Panc1 (cell line): Measurements from ENCODE around the gene WNT3A. TPM values are rescaled to one million over a fixed set of nuclear protein-coding genes. Genes with fewer than 3 reads are reported as not detected.

Source experiments
- ATAC-seq: fragments of 200-7000 bp; cut with Tn5 transposase; 2 replicates; pipeline ENCODE4 v1.9.1; 2020; ENCODE audit warnings: mild to moderate bottlenecking, moderate library complexity
- BruUV-seq: library from RNA; stranded (reverse); fragments of 400-500 nt; replicated peaks from 2 replicates; lab custom pipeline; 2021; lab: Mats Ljungman, UMichigan
- CTCF ChIA-PET: fragments of 300-600 bp; sonication (Branson Sonifier 250); formaldehyde crosslinking; loops from one replicate; lab custom pipeline; 2022; ENCODE audit warnings: antibody characterized with exemption; lab: Charles Lee
- POLR2A ChIA-PET: fragments of 300-600 bp; sonication (Branson Sonifier 250); formaldehyde crosslinking; loops from one replicate; lab custom pipeline; 2022; ENCODE audit warnings: antibody characterized with exemption; lab: Charles Lee
- DNase-seq: peaks from one replicate; pipeline ENCODE4 v3.0.0-alpha.2; 2010; ENCODE audit warnings: low read depth, low spot score
- H3K27ac ChIP-seq: 2 replicates; pipeline ENCODE4 v1.5.1; 2011; ENCODE audit warnings: mild to moderate bottlenecking, low read length, inconsistent platforms
- H3K27me3 ChIP-seq: fragments of 200-500 bp; sonication (Bioruptor generic); 2 replicates; pipeline ENCODE4 v1.6.0; 2014; ENCODE audit warnings: low read length, inconsistent platforms; ENCODE audit not compliant: control insufficient read depth, insufficient read depth
- H3K36me3 ChIP-seq: fragments of 200-500 bp; sonication (Bioruptor generic); 2 replicates; pipeline ENCODE4 v1.5.1; 2014; ENCODE audit warnings: inconsistent platforms, mild to moderate bottlenecking, low read length, moderate library complexity; ENCODE audit not compliant: control insufficient read depth, insufficient read depth
- H3K4me1 ChIP-seq: 2 replicates; pipeline ENCODE4 v1.5.1; 2011; ENCODE audit warnings: inconsistent platforms, mild to moderate bottlenecking, low read length, moderate library complexity; ENCODE audit not compliant: control insufficient read depth, insufficient read depth
- H3K4me3 ChIP-seq, 2 experiments: 2 replicates each; pipeline ENCODE4 v1.5.1; 2011 to 2012; ENCODE audit warnings: low read depth in 2 of 2, low read length in 2 of 2, mild to moderate bottlenecking in 2 of 2, inconsistent platforms in 1 of 2, moderate library complexity in 1 of 2
- H3K9me3 ChIP-seq: fragments of 200-500 bp; sonication (Bioruptor generic); 2 replicates; pipeline ENCODE4 v1.5.1; 2014; ENCODE audit warnings: low read depth, mild to moderate bottlenecking, inconsistent platforms, low read length, moderate library complexity; ENCODE audit not compliant: control insufficient read depth, insufficient read depth
- POLR2AphosphoS5 ChIP-seq: IDR thresholded peaks from 2 replicates; pipeline ENCODE4 v1.6.1; 2012; ENCODE audit warnings: mild to moderate bottlenecking, low read depth, low read length, moderate library complexity
- SIN3A ChIP-seq: IDR thresholded peaks from 2 replicates; pipeline ENCODE4 v1.6.1; 2012; ENCODE audit warnings: low read depth, mild to moderate bottlenecking, low read length, moderate library complexity, borderline replicate concordance; ENCODE audit not compliant: insufficient read depth
- TCF7L2 ChIP-seq: IDR thresholded peaks from 2 replicates; pipeline ENCODE4 v1.6.1; 2011; ENCODE audit warnings: mild to moderate bottlenecking, low read depth, low read length, inconsistent platforms
- in situ Hi-C: cut with HindIII; loops from 2 replicates; pipeline ENCODE4 v1.10.0; 2016; ENCODE audit warnings: low sequenced_read_pairs, low pct_unique_long_range_greater_than_20kb
- intact Hi-C: fragments of 100-400 bp; cut with micrococcal nuclease; formaldehyde crosslinking; loops from one replicate; pipeline ENCODE4 v1.10.0; 2022; ENCODE audit not compliant: unreplicated experiment
- total RNA-seq: library from RNA; stranded (reverse); gene quantifications from one replicate; pipeline ENCODE4 v1.2.1, GENCODE V29; 2021; ENCODE audit not compliant: unreplicated experiment
- TF ChIP-seq, protein P1 (sequence below): fragments of 450-650 bp; IDR thresholded peaks from 2 replicates; pipeline ENCODE4 v1.5.1; 2017; ENCODE audit warnings: mild to moderate bottlenecking
- TF ChIP-seq, protein P2 (sequence below), 2 experiments: IDR thresholded peaks; 2 replicates each; pipeline ENCODE4 v1.6.1; 2011 to 2012; ENCODE audit warnings: low read depth in 2 of 2, control low read depth in 1 of 2, low read length in 1 of 2, mild to moderate bottlenecking in 1 of 2, moderate library complexity in 1 of 2; ENCODE audit not compliant: insufficient read depth in 1 of 2

WNT3A gene
- total RNA-seq, 1 experiment from 2014 or later = not detected

DNA sequence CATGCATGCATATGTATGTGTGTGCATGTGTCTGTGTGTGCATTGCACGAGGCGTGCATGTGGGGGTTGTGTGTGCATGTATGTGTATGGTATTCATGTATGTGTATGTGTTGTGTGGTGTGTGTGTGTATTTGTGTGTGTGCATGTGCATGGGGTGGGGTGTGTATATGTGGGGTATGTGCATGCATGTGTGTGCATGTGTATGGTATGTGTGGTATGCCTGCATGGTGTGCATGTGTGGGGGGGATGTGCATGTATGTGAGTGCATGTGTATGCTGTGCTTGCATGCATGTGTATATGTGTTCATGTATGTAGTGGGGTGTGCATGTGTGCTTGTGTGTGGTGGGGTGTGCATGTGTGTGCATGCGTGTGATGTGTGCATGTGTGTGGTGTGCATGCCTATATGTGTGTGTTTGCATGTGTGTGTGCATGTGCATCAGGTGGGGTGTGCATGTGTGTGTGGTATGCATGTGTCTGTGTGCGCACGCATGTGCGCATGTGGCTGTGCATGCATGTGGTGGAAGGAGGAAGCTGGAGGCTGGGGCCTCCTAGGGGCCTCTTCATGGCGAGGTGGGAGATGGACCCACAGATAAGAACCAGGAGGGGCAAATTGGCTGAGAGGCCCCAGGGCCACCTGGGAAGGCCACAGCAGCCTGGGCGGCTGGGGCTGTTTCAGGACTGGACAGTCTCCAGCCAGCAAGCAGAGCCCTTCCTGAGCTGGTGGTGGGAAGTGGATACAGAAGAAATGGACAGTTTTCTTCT, 39.8 kb downstream of the WNT3A start:
- no TSS peak for BruUV-seq
- no peaks in the 10 kb centered on the region for H3K27me3 ChIP-seq
- H3K9me3 ChIP-seq = no peaks in the 10 kb centered on the region
- in situ Hi-C loops = no loop called here
- no peak overlapping the region for H3K4me3 ChIP-seq
- ChIA-PET POLR2A (no interaction called here), CTCF (interaction anchor here (0.6 kb wide), 1 partner anchor 108 kb away, joined by 3 read pairs; no protein-coding TSS in a partner anchor)
- no peak overlapping the region for H3K27ac ChIP-seq
- DNase-seq (no peak), ATAC-seq (no peak)
- TF ChIP-seq, protein P1, sequence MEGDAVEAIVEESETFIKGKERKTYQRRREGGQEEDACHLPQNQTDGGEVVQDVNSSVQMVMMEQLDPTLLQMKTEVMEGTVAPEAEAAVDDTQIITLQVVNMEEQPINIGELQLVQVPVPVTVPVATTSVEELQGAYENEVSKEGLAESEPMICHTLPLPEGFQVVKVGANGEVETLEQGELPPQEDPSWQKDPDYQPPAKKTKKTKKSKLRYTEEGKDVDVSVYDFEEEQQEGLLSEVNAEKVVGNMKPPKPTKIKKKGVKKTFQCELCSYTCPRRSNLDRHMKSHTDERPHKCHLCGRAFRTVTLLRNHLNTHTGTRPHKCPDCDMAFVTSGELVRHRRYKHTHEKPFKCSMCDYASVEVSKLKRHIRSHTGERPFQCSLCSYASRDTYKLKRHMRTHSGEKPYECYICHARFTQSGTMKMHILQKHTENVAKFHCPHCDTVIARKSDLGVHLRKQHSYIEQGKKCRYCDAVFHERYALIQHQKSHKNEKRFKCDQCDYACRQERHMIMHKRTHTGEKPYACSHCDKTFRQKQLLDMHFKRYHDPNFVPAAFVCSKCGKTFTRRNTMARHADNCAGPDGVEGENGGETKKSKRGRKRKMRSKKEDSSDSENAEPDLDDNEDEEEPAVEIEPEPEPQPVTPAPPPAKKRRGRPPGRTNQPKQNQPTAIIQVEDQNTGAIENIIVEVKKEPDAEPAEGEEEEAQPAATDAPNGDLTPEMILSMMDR = no peak
- TF ChIP-seq, protein P2, sequence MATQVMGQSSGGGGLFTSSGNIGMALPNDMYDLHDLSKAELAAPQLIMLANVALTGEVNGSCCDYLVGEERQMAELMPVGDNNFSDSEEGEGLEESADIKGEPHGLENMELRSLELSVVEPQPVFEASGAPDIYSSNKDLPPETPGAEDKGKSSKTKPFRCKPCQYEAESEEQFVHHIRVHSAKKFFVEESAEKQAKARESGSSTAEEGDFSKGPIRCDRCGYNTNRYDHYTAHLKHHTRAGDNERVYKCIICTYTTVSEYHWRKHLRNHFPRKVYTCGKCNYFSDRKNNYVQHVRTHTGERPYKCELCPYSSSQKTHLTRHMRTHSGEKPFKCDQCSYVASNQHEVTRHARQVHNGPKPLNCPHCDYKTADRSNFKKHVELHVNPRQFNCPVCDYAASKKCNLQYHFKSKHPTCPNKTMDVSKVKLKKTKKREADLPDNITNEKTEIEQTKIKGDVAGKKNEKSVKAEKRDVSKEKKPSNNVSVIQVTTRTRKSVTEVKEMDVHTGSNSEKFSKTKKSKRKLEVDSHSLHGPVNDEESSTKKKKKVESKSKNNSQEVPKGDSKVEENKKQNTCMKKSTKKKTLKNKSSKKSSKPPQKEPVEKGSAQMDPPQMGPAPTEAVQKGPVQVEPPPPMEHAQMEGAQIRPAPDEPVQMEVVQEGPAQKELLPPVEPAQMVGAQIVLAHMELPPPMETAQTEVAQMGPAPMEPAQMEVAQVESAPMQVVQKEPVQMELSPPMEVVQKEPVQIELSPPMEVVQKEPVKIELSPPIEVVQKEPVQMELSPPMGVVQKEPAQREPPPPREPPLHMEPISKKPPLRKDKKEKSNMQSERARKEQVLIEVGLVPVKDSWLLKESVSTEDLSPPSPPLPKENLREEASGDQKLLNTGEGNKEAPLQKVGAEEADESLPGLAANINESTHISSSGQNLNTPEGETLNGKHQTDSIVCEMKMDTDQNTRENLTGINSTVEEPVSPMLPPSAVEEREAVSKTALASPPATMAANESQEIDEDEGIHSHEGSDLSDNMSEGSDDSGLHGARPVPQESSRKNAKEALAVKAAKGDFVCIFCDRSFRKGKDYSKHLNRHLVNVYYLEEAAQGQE (IDR thresholded peaks at IDR 0.05; ENCODE audit: insufficient read depth in 1 of 2, low read depth in 2 of 2, low read length in 1 of 2) = no peak
- TF ChIP-seq TCF7L2 = no peak
- TF ChIP-seq POLR2AphosphoS5 = no peak
- no peak for TF ChIP-seq SIN3A
- H3K4me1 ChIP-seq = peaks cover 3% of the 10 kb centered on the region; the same call in 1 of the 2 replicates
- H3K36me3 ChIP-seq = no peaks in the 10 kb centered on the region
- intact Hi-C loops = no loop called here

DNA sequence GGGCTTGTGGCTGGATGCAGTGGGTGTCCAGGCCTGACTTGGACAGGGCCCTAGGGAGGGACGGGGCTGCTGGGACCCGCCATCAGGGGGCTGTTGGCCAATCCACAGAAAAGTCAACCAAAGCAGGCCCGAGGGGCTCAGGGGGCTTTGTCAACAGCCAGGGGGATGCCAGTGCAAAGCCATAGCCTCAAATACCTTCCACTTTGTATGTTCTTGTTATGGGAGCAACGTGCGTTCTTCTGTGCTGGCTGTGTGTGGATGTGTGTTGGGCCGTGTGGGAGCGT, 40.3 kb downstream of the WNT3A start:
- intact Hi-C loops (no loop called here), in situ Hi-C loops (no loop called here)
- TF ChIP-seq POLR2AphosphoS5 (no peak), TCF7L2 (no peak)
- ChIA-PET CTCF (no interaction called here), POLR2A (no interaction called here)
- ATAC-seq (no peak), DNase-seq (no peak)
- H3K4me1 ChIP-seq = peaks cover 3% of the 10 kb centered on the region; the same call in 1 of the 2 replicates
- no peaks in the 10 kb centered on the region for H3K27me3 ChIP-seq
- BruUV-seq = no TSS peak
- no peak overlapping the region for H3K4me3 ChIP-seq
- H3K36me3 ChIP-seq = no peaks in the 10 kb centered on the region
- no peaks in the 10 kb centered on the region for H3K9me3 ChIP-seq
- H3K27ac ChIP-seq = no peak overlapping the region

DNA sequence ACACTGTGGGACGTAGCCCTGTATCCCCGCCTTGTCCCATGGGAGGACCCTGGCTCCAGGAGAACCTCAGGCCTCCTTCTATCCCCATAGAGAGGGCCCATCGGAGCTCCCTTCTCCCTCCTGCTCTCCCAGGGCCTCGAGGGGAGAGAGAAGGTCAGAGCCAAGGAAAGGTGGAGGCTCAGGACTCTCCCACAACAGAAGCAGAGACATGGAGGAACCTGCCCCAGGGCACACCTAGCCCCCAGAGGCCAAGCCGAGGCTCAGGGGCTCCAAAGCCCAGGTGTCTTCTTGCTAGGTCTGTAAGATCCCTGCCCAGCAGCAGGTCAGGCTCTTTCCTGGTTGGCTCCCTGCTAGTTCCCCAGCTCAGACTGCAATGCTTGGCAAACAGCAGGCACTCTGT, 41.3 kb downstream of the WNT3A start:
- no peak overlapping the region for H3K4me3 ChIP-seq
- TF ChIP-seq, protein P2 (IDR thresholded peaks at IDR 0.05; ENCODE audit: insufficient read depth in 1 of 2, low read depth in 2 of 2, low read length in 1 of 2) = no peak
- TF ChIP-seq TCF7L2 (no peak), SIN3A (no peak), POLR2AphosphoS5 (no peak)
- TF ChIP-seq, protein P1 = no peak
- no peaks in the 10 kb centered on the region for H3K9me3 ChIP-seq
- POLR2A ChIA-PET = no interaction called here
- intact Hi-C loops (no loop called here), in situ Hi-C loops (no loop called here)
- DNase-seq = no peak
- no peaks in the 10 kb centered on the region for H3K27me3 ChIP-seq
- no peaks in the 10 kb centered on the region for H3K36me3 ChIP-seq
- H3K4me1 ChIP-seq = peaks cover 3% of the 10 kb centered on the region; the same call in 1 of the 2 replicates
- H3K27ac ChIP-seq = no peak overlapping the region
- no TSS peak for BruUV-seq
- ATAC-seq = no peak
- CTCF ChIA-PET = no interaction called here
